Chondrocyte (in vitro differentiated cells): ENCODE data around the gene LARGE1. TPM values are rescaled to one million over a fixed set of nuclear protein-coding genes. Genes with fewer than 3 reads are reported as not detected.

Experiments
- DNase-seq: peaks from one replicate; pipeline ENCODE4 v3.0.0; 2021; ENCODE audit warnings: mixed read lengths, low spot score
- H3K27ac Mint-ChIP-seq: one replicate; pipeline ENCODE4 v1.8.0; 2021; ENCODE audit warnings: mild to moderate bottlenecking, moderate library complexity, mixed read lengths; ENCODE audit not compliant: unreplicated experiment
- H3K27me3 Mint-ChIP-seq: 2 replicates; pipeline ENCODE4 v1.8.0; 2021; ENCODE audit warnings: low read depth, mixed read lengths
- H3K36me3 Mint-ChIP-seq: 2 replicates; pipeline ENCODE4 v1.8.0; 2021; ENCODE audit warnings: low read depth, mixed read lengths
- H3K4me1 Mint-ChIP-seq: 2 replicates; pipeline ENCODE4 v1.8.0; 2021; ENCODE audit warnings: low read depth, mild to moderate bottlenecking, mixed read lengths
- H3K4me3 Mint-ChIP-seq: one replicate; pipeline ENCODE4 v1.8.0; 2021; ENCODE audit warnings: mild to moderate bottlenecking, moderate library complexity, mixed read lengths; ENCODE audit not compliant: unreplicated experiment
- H3K9me3 Mint-ChIP-seq: 2 replicates; pipeline ENCODE4 v1.8.0; 2021; ENCODE audit warnings: low read depth, mixed read lengths
- CTCF ChIP-seq: fragments of 200-600 bp; sonication (generic); IDR thresholded peaks from 2 replicates; pipeline ENCODE4 v1.5.0; 2021; ENCODE audit warnings: antibody characterized with exemption, mild to moderate bottlenecking, moderate library complexity
- total RNA-seq: library from RNA; stranded (reverse); gene quantifications from 3 replicates; pipeline ENCODE4 v1.2.1, GENCODE V29; 2021

The LARGE1 gene
- total RNA-seq, 1 donor from 2014 or later, result 21.3 TPM

- H3K27ac Mint-ChIP-seq, result peak overlapping the region; percentile 18
- no peaks in the 10 kb centered on the region for H3K36me3 Mint-ChIP-seq
- H3K9me3 Mint-ChIP-seq, result no peaks in the 10 kb centered on the region
- H3K4me1 Mint-ChIP-seq, result peaks cover 19% of the 10 kb centered on the region
- no peaks in the 10 kb centered on the region for H3K27me3 Mint-ChIP-seq
- peak; percentile 8 for TF ChIP-seq CTCF
- H3K4me3 Mint-ChIP-seq, result no peak overlapping the region
- no peak for DNase-seq
Measured at GRCh38 chr22:33726294-33726734, 194.0 kb downstream of the LARGE1 start.

GRCh38 chr22:33723915-33724314, 196.4 kb downstream of the LARGE1 start:
- DNase-seq, result no peak
- Mint-ChIP-seq H3K9me3 (no peaks in the 10 kb centered on the region), H3K27me3 (no peaks in the 10 kb centered on the region), H3K4me1 (peaks cover 19% of the 10 kb centered on the region), H3K4me3 (no peak overlapping the region), H3K36me3 (no peaks in the 10 kb centered on the region), H3K27ac (no peak overlapping the region)
- TF ChIP-seq CTCF, result no peak

GRCh38 chr22:33722816-33723215, 197.5 kb downstream of the LARGE1 start:
- H3K4me3 Mint-ChIP-seq, result no peak overlapping the region
- no peak overlapping the region for H3K27ac Mint-ChIP-seq
- no peak for TF ChIP-seq CTCF
- H3K36me3 Mint-ChIP-seq, result no peaks in the 10 kb centered on the region
- peaks cover 19% of the 10 kb centered on the region for H3K4me1 Mint-ChIP-seq
- H3K27me3 Mint-ChIP-seq, result no peaks in the 10 kb centered on the region
- DNase-seq, result no peak
- H3K9me3 Mint-ChIP-seq, result peaks cover 3% of the 10 kb centered on the region

- no peak for TF ChIP-seq CTCF
- no peak overlapping the region for H3K27ac Mint-ChIP-seq
- no peak overlapping the region for H3K4me3 Mint-ChIP-seq
- DNase-seq, result no peak
- peaks cover 3% of the 10 kb centered on the region for H3K9me3 Mint-ChIP-seq
- no peaks in the 10 kb centered on the region for H3K27me3 Mint-ChIP-seq
- no peaks in the 10 kb centered on the region for H3K36me3 Mint-ChIP-seq
- peaks cover 6% of the 10 kb centered on the region for H3K4me1 Mint-ChIP-seq
Measured at GRCh38 chr22:33720166-33720878, 200.0 kb downstream of the LARGE1 start.

GRCh38 chr22:33717694-33718396, 202.4 kb downstream of the LARGE1 start:
- Mint-ChIP-seq H3K36me3 (peaks cover 4% of the 10 kb centered on the region), H3K27ac (no peak overlapping the region), H3K4me3 (no peak overlapping the region), H3K4me1 (no peaks in the 10 kb centered on the region), H3K27me3 (no peaks in the 10 kb centered on the region), H3K9me3 (peaks cover 15% of the 10 kb centered on the region)
- no peak for DNase-seq
- no peak for TF ChIP-seq CTCF
